ENCODE measurements around the gene COX4I2. TPM values are rescaled to one million over a fixed set of nuclear protein-coding genes. Genes with fewer than 3 reads are reported as not detected.
A peak's percentile ranks its signal among the peaks of the same experiment; 100 is the strongest.

Gene COX4I2
- total and polyA plus RNA-seq, 2 donors (not counting 3 experiments of a cell fraction or from before 2014, with no cell fraction given): not detected

- TF ChIP-seq POLR2AphosphoS5 (IDR thresholded peaks at IDR 0.05; ENCODE audit: insufficient read depth, low read depth, low read length): no peak
- dilution Hi-C loops (cut with MboI; ENCODE audit: extremely low pct_ligation_motif_present, low sequenced_read_pairs) (no loop called here), intact Hi-C loops (cut with micrococcal nuclease) (no loop called here)
- DNase-seq (ENCODE audit: low read depth, low spot score): peak; percentile 62
- no peak overlapping the region for H3K4me2 ChIP-seq (ENCODE audit: insufficient read depth, low read length)
- no peak overlapping the region for H3K4me3 ChIP-seq (replicated peaks in 1 of 3; ENCODE audit: insufficient read depth in 1 of 3, low read depth in 1 of 3, low read length in 3 of 3)
- no peaks in the 10 kb centered on the region for H4K20me1 ChIP-seq (replicated peaks; ENCODE audit: control insufficient read depth, extremely low read depth, insufficient read depth, low read length)
- H3K4me1 ChIP-seq (ENCODE audit: control insufficient read depth, extremely low read depth, insufficient read depth, low read length): peaks cover 14% of the 10 kb centered on the region
- peak; percentile 77 for FAIRE-seq
- POLR2A ChIA-PET: interaction anchor here (2.6 kb wide), 1 partner anchor 10 kb away, joined by 10 read pairs; the partner anchor contains the start of gene ID1
- no peaks in the 10 kb centered on the region for H3K27me3 ChIP-seq (ENCODE audit: control insufficient read depth in 2 of 2, insufficient read depth in 2 of 2, low read length in 2 of 2)
- BruUV-seq (replicated peaks): no TSS peak
- H3K36me3 ChIP-seq (ENCODE audit: control insufficient read depth in 2 of 2, extremely low read depth in 1 of 2, insufficient read depth in 2 of 2, low read length in 2 of 2): no peaks in the 10 kb centered on the region
- no peak overlapping the region for H3K9ac ChIP-seq (replicated peaks; ENCODE audit: extremely low read depth, insufficient read depth, low read length)
- peak overlapping the region; percentile 70 for H3K27ac ChIP-seq (ENCODE audit: insufficient read depth, low read depth, low read length)
- H3K9me1 ChIP-seq (replicated peaks; ENCODE audit: control insufficient read depth, extremely low read depth, insufficient read depth, low read length): no peaks in the 10 kb centered on the region
- CTCF ChIA-PET: interaction anchor here (1.5 to 2.6 kb wide), 3 partner anchors 10 to 32 kb away, joined by 3 to 13 read pairs (median 5); no protein-coding TSS in a partner anchor
- H2AFZ ChIP-seq (ENCODE audit: low read depth, low read length): peak overlapping the region; percentile 13
- no peaks in the 10 kb centered on the region for H3K9me3 ChIP-seq (replicated peaks; ENCODE audit: control insufficient read depth, insufficient read depth, low read length)
- H3K79me2 ChIP-seq (ENCODE audit: control insufficient read depth, insufficient read depth, low read length): no peaks in the 10 kb centered on the region
These were observed 42.9 kb upstream of the COX4I2 start for GRCh38 chr20:31594558-31595379.

DNA sequence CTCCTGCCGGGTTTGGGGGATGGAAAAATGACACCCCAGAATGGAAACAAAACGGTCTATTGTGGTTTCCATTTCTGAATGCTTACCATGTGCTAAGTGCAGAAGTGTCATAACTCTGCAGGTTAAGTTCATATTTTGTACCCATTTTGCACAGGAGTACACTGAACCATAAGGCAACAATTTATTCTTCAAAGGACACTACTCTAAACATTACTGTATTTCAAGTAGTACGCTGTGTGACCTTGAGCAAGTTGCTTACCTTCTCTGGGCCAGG lies 42.4 kb upstream of the COX4I2 start:
- H3K27ac ChIP-seq (ENCODE audit: insufficient read depth, low read depth, low read length): peak overlapping the region; percentile 70
- FAIRE-seq (peak; percentile 52), DNase-seq (ENCODE audit: low read depth, low spot score) (no peak)
- POLR2A ChIA-PET: interaction anchor here (2.6 kb wide), 1 partner anchor 10 kb away, joined by 10 read pairs; the partner anchor contains the start of gene ID1
- dilution Hi-C loops (cut with MboI; ENCODE audit: extremely low pct_ligation_motif_present, low sequenced_read_pairs) (no loop called here), intact Hi-C loops (cut with micrococcal nuclease) (no loop called here)
- no peaks in the 10 kb centered on the region for H4K20me1 ChIP-seq (replicated peaks; ENCODE audit: control insufficient read depth, extremely low read depth, insufficient read depth, low read length)
- H3K4me2 ChIP-seq (ENCODE audit: insufficient read depth, low read length): no peak overlapping the region
- no peaks in the 10 kb centered on the region for H3K9me1 ChIP-seq (replicated peaks; ENCODE audit: control insufficient read depth, extremely low read depth, insufficient read depth, low read length)
- BruUV-seq (replicated peaks): no TSS peak
- CTCF ChIA-PET: interaction anchor here (1.0 to 2.6 kb wide), 5 partner anchors 8 to 38 kb away, joined by 3 to 13 read pairs (median 4); no protein-coding TSS in a partner anchor
- H2AFZ ChIP-seq (ENCODE audit: low read depth, low read length): peak overlapping the region; percentile 13
- no peak overlapping the region for H3K9ac ChIP-seq (replicated peaks; ENCODE audit: extremely low read depth, insufficient read depth, low read length)
- TF ChIP-seq POLR2AphosphoS5 (IDR thresholded peaks at IDR 0.05; ENCODE audit: insufficient read depth, low read depth, low read length) (no peak), JUN (IDR thresholded peaks at IDR 0.05; ENCODE audit: borderline replicate concordance, insufficient read depth, insufficient read length, low read depth) (no peak), MAX (IDR thresholded peaks at IDR 0.05; ENCODE audit: insufficient read depth, insufficient read length) (no peak), MYC (IDR thresholded peaks at IDR 0.05; ENCODE audit: low read depth, low read length) (no peak), POLR2A (IDR thresholded peaks at IDR 0.05; ENCODE audit: low read depth, low read length) (no peak), EZH2 (IDR thresholded peaks at IDR 0.05; ENCODE audit: borderline replicate concordance, low read depth, low read length, severe bottlenecking) (no peak), FOS (IDR thresholded peaks at IDR 0.05; ENCODE audit: borderline replicate concordance, insufficient read depth, low read length) (no peak), GATA2 (IDR thresholded peaks at IDR 0.05; ENCODE audit: insufficient read depth, insufficient read length, low read depth, low read length) (no peak)
- H3K27me3 ChIP-seq (ENCODE audit: control insufficient read depth in 2 of 2, insufficient read depth in 2 of 2, low read length in 2 of 2): no peaks in the 10 kb centered on the region
- no peaks in the 10 kb centered on the region for H3K9me3 ChIP-seq (replicated peaks; ENCODE audit: control insufficient read depth, insufficient read depth, low read length)
- no peak overlapping the region for H3K4me3 ChIP-seq (replicated peaks in 1 of 3; ENCODE audit: insufficient read depth in 1 of 3, low read depth in 1 of 3, low read length in 3 of 3)
- H3K79me2 ChIP-seq (ENCODE audit: control insufficient read depth, insufficient read depth, low read length): no peaks in the 10 kb centered on the region
- peaks cover 14% of the 10 kb centered on the region for H3K4me1 ChIP-seq (ENCODE audit: control insufficient read depth, extremely low read depth, insufficient read depth, low read length)
- H3K36me3 ChIP-seq (ENCODE audit: control insufficient read depth in 2 of 2, extremely low read depth in 1 of 2, insufficient read depth in 2 of 2, low read length in 2 of 2): no peaks in the 10 kb centered on the region
